Keratinocyte (primary cell): ENCODE data around the gene CNPPD1. TPM values are rescaled to one million over a fixed set of nuclear protein-coding genes. Genes with fewer than 3 reads are reported as not detected.
A peak's percentile ranks its signal among the peaks of the same experiment; 100 is the strongest.

Source experiments
- DNase-seq: peaks from one replicate; pipeline ENCODE4 v3.0.0-alpha.2; 2011; ENCODE audit warnings: low read depth, missing footprints, low spot score
- FAIRE-seq: peaks from 2 replicates; lab custom pipeline; 2011; peaks lifted over from hg19 to GRCh38; lab: Jason Lieb, UNC
- H2AFZ ChIP-seq: 2 replicates; pipeline ENCODE4 v1.6.0; 2012; ENCODE audit warnings: low read length, control low read depth, inconsistent platforms; ENCODE audit not compliant: control insufficient read depth
- H3K27ac ChIP-seq: 2 replicates; pipeline ENCODE4 v1.5.1; 2011; ENCODE audit warnings: low read length; ENCODE audit not compliant: control insufficient read depth, insufficient read depth
- H3K27me3 ChIP-seq: 3 replicates; pipeline ENCODE4 v1.6.0; 2011; ENCODE audit warnings: low read length; ENCODE audit not compliant: control insufficient read depth, insufficient read depth; ENCODE audit errors: extremely low read depth
- H3K36me3 ChIP-seq, 2 experiments: 2 replicates in 1 of 2; 3 replicates in 1 of 2; pipeline ENCODE4 v1.5.1; 2011; ENCODE audit warnings: low read length in 2 of 2, mild to moderate bottlenecking in 1 of 2; ENCODE audit not compliant: control insufficient read depth in 2 of 2, insufficient read depth in 2 of 2; ENCODE audit errors: extremely low read depth in 1 of 2
- H3K4me1 ChIP-seq: 3 replicates; pipeline ENCODE4 v1.5.1; 2011; ENCODE audit warnings: low read length; ENCODE audit not compliant: control insufficient read depth, insufficient read depth; ENCODE audit errors: extremely low read depth
- H3K4me2 ChIP-seq: 3 replicates; pipeline ENCODE4 v1.6.0; 2011; ENCODE audit warnings: low read depth, low read length; ENCODE audit not compliant: control insufficient read depth, insufficient read depth; ENCODE audit errors: extremely low read depth
- H3K4me3 ChIP-seq, 3 experiments: fragments of 200-600 bp in 1 of 3; sonication (generic) in 1 of 3; 2 replicates in 2 of 3; 3 replicates in 1 of 3; pipeline ENCODE4 v1.5.1; 2011 to 2016; ENCODE audit warnings: low read length in 3 of 3, mild to moderate bottlenecking in 3 of 3, control low read depth in 2 of 3, inconsistent platforms in 1 of 3, low read depth in 1 of 3, mixed read lengths in 1 of 3, mixed run types in 1 of 3, moderate library complexity in 1 of 3; ENCODE audit not compliant: control insufficient read depth in 2 of 3, insufficient read depth in 2 of 3; ENCODE audit errors: extremely low read depth in 1 of 3
- H3K79me2 ChIP-seq: 2 replicates; pipeline ENCODE4 v1.6.0; 2012; ENCODE audit warnings: low read length; ENCODE audit not compliant: control insufficient read depth, insufficient read depth
- H3K9ac ChIP-seq: 3 replicates; pipeline ENCODE4 v1.6.0; 2011; ENCODE audit warnings: low read length; ENCODE audit not compliant: control insufficient read depth, insufficient read depth; ENCODE audit errors: extremely low read depth
- H3K9me1 ChIP-seq: 3 replicates; pipeline ENCODE4 v1.6.0; 2011; ENCODE audit warnings: low read length; ENCODE audit not compliant: control insufficient read depth, insufficient read depth; ENCODE audit errors: extremely low read depth
- H3K9me3 ChIP-seq: 2 replicates; pipeline ENCODE4 v1.5.1; 2012; ENCODE audit warnings: low read depth, low read length; ENCODE audit not compliant: control insufficient read depth
- H4K20me1 ChIP-seq: 3 replicates; pipeline ENCODE4 v1.6.0; 2011; ENCODE audit warnings: low read length; ENCODE audit not compliant: control insufficient read depth, insufficient read depth; ENCODE audit errors: extremely low read depth
- EZH2 ChIP-seq: IDR thresholded peaks from one replicate; pipeline ENCODE4 v1.6.1; 2012; ENCODE audit warnings: inconsistent platforms, mild to moderate bottlenecking, low read length, moderate library complexity
- dilution Hi-C: fragments of 300-500 bp; cut with MboI; formaldehyde crosslinking; loops from one replicate; pipeline ENCODE4 v1.7.0; 2020; ENCODE audit warnings: low sequenced_read_pairs; ENCODE audit not compliant: extremely low pct_ligation_motif_present
- polyA plus RNA-seq, 5 experiments: library from polyadenylated mRNA; depleted of rRNA in 3 of 5; stranded (reverse) in 3 of 5; stranded (forward) in 1 of 5; unstranded in 1 of 5; fragments of >200 nt; gene quantifications; 1 replicate in 1 of 5; 2 replicates in 3 of 5; 3 replicates in 1 of 5; pipeline versions ENCODE4 v1.2.1 to v1.2.3, GENCODE V29; 2011 to 2012; ENCODE audit warnings: missing spikeins in 2 of 5, low read depth in 1 of 5, low replicate concordance in 1 of 5
- TF ChIP-seq, protein P1 (sequence below), 3 experiments: IDR thresholded peaks in 1 of 3; conservative IDR thresholded peaks in 1 of 3; optimal IDR thresholded peaks in 1 of 3; 2 replicates in 2 of 3; 3 replicates in 1 of 3; pipeline versions ENCODE3 to v1.5.1; 2011; ENCODE audit warnings: low read length in 3 of 3, mild to moderate bottlenecking in 3 of 3, moderate library complexity in 2 of 3, control low read depth in 1 of 3, inconsistent platforms in 1 of 3; ENCODE audit not compliant: insufficient read depth in 2 of 3; ENCODE audit errors: extremely low read depth in 1 of 3

The CNPPD1 gene
- polyA plus RNA-seq, 1 donor (not counting 4 experiments of a cell fraction or from before 2014, with no cell fraction given) = 26.1 TPM

DNA sequence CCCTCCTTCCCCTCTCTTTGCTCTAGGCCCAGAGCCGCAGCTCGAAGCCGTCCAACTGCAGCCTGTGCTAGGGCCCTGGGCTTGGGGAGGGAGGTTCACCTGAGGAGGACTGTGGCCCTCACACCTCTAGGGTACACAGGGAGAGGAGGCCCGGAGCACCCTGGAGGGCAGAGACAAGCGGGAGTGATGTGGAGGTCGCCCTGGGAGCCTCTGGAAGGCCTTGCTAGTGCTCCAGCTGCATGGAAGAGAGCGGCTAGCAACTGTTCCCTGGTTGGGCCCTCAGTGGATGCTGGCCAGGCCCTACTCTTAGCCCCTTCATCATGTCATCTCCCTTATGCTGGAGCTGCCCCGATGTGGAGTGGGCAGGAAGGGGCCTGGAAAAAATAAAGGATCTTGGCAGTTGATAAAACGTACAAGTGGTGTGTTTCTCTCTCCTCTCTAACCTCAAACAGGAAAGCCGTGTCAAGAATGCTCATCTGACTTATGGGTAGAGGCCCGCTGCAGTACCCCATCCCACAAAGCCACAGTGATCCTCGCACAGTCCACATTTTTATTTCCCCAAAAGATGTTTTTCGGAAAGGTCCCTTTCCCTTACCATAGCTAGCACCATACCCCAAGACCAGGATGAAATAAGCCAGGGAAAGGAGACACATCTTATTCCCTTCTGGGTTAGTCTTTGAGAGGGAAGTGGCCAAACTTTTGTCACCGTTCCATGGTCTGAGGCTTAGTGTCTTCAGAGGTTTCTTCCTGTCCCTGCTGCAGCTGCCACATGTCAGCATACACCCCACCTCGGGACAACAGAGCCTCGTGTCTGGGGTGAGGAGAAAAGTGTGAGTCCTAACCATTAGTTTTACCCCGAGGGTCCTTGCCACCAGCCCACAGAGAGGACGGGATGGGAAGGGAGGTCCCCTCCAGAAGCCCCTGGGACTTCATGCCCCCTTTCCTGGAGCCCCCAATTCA is 32.8 kb upstream of the CNPPD1 start:
- DNase-seq = no peak
- no peaks in the 10 kb centered on the region for H3K9me1 ChIP-seq
- H3K9me3 ChIP-seq = no peaks in the 10 kb centered on the region
- H3K36me3 ChIP-seq = peaks cover 23 to 25% of the 10 kb centered on the region in 2 experiments
- dilution Hi-C loops = no loop called here
- H3K9ac ChIP-seq = no peak overlapping the region
- TF ChIP-seq, protein P1, sequence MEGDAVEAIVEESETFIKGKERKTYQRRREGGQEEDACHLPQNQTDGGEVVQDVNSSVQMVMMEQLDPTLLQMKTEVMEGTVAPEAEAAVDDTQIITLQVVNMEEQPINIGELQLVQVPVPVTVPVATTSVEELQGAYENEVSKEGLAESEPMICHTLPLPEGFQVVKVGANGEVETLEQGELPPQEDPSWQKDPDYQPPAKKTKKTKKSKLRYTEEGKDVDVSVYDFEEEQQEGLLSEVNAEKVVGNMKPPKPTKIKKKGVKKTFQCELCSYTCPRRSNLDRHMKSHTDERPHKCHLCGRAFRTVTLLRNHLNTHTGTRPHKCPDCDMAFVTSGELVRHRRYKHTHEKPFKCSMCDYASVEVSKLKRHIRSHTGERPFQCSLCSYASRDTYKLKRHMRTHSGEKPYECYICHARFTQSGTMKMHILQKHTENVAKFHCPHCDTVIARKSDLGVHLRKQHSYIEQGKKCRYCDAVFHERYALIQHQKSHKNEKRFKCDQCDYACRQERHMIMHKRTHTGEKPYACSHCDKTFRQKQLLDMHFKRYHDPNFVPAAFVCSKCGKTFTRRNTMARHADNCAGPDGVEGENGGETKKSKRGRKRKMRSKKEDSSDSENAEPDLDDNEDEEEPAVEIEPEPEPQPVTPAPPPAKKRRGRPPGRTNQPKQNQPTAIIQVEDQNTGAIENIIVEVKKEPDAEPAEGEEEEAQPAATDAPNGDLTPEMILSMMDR (optimal IDR thresholded peaks at IDR 0.05 in 1 of 3, IDR thresholded peaks at IDR 0.05 in 1 of 3, conservative IDR thresholded peaks at IDR 0.05 in 1 of 3; ENCODE audit: extremely low read depth in 1 of 3, insufficient read depth in 2 of 3, low read length in 3 of 3) = no peak
- no peak for TF ChIP-seq EZH2
- no peak overlapping the region for H3K4me3 ChIP-seq
- no peak overlapping the region for H2AFZ ChIP-seq
- H3K27me3 ChIP-seq = no peaks in the 10 kb centered on the region
- no peaks in the 10 kb centered on the region for H3K79me2 ChIP-seq
- FAIRE-seq = no peak
- H3K27ac ChIP-seq = no peak overlapping the region
- peaks cover 16% of the 10 kb centered on the region for H3K4me1 ChIP-seq
- no peaks in the 10 kb centered on the region for H4K20me1 ChIP-seq
- H3K4me2 ChIP-seq = no peak overlapping the region

DNA sequence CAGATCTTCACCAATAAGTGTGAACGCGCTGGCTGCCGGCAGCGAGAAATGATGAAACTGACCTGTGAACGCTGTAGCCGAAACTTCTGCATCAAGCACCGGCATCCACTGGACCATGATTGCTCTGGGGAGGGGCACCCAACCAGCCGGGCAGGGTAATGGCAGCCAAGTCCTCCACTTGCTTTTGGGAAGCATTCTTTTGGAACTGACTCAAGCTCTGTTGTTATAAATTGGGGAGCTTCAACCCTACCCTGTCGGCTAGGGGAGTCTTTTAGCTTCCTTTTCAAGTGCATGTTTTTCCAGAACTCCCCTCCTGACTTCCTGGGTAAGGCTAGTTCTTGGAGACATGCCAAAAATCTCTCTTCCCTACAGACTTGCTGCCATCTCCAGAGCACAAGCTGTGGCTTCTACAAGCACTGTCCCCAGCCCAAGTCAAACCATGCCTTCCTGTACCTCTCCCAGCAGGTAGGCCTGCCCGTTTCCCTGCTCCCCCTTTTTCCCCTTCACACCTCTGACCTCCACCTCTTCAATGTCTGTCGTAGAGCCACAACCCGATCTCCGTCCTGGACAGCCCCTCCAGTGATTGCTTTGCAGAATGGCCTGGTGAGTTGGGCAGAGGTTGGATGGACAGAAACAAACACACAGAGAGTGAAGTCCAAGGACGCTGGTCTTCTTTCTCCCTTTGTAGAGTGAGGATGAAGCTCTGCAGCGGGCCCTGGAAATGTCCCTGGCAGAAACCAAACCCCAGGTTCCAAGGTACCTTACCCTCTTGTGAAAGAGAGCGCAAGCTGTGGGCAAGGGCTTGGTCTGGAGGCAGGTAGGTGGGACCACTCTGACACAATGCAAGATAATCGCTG is 31.4 kb upstream of the CNPPD1 start:
- no peak overlapping the region for H3K9ac ChIP-seq

More for the DNA sequence above, 31.4 kb upstream of the CNPPD1 start:
- Histone ChIP-seq H3K27me3 (no peaks in the 10 kb centered on the region), H3K4me3 (no peak overlapping the region), H4K20me1 (no peaks in the 10 kb centered on the region), H3K79me2 (no peaks in the 10 kb centered on the region), H3K36me3 (peaks cover 16 to 21% of the 10 kb centered on the region in 2 experiments), H3K9me3 (no peaks in the 10 kb centered on the region), H2AFZ (no peak overlapping the region), H3K27ac (no peak overlapping the region), H3K4me2 (peak overlapping the region; percentile 84), H3K4me1 (peaks cover 16% of the 10 kb centered on the region), H3K9me1 (no peaks in the 10 kb centered on the region)
- dilution Hi-C loops = no loop called here
- DNase-seq = no peak
- FAIRE-seq = no peak
- no peak for TF ChIP-seq EZH2
